HG02870 (cell line): ENCODE measurements around the gene KLRC1.
"Not testable (repeated sequence)": the region's sequence is repeated elsewhere in the genome, so short reads cannot be mapped to it uniquely, and the experiment has no call there.

Experiments used
- ATAC-seq: cut with Tn5 transposase; IDR thresholded peaks from one replicate; pipeline ENCODE4 v1.9.1; 2021; ENCODE audit warnings: mild to moderate bottlenecking, moderate library complexity; ENCODE audit not compliant: unreplicated experiment

KLRC1 gene

DNA sequence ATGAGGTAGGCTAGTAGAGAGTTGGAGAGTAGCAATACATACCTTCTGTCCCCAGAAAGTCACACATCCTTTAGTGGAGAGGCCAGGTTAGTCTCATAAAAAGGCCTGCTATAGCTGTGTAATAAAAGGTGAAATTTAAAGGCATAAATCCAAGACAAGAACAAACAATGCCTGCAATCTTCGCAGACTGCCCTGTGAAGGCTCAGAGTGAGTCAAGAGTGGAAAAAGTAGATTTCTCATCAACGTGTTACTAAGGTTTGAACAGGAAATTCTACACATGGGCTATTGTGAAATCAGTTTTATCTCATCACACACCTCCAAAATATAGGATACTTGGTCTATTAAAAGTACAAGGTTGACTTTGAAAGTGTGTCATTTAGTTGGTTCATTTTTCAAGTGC is at the start of gene KLRC1:
TSS of gene KLRC1 (minus strand) at position 222 of the 400 bp plus-strand sequence. CDS start 2,221 bp downstream, outside the sequence.
- ATAC-seq = no peak

GRCh38 chr12:10501030-10501429 is 47.9 kb upstream of the KLRC1 start:
- no peak for ATAC-seq

- ATAC-seq = no peak
These were observed 44.9 kb upstream of the KLRC1 start for GRCh38 chr12:10498042-10498441.

DNA sequence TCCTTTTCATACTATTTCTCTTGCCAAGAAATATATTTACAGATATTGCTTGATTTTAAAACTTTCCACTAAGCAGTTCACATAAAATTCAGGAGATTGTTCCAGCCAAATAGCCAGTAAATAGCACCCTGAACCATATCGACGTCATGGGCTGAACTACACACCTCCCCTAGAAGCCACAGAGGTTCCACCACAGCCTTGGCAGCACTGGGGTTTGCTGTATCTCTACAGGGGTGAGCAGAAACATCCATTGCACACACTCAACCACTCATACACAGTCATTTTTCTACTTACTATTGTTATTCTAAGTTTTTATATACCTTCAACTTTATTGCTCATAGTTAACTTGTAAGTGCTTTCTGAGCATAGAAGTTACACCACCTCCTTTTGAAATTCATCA is 44.4 kb upstream of the KLRC1 start:
- ATAC-seq = no peak

- ATAC-seq = no peak
These were observed 38.6 kb upstream of the KLRC1 start for GRCh38 chr12:10491766-10492165.

DNA sequence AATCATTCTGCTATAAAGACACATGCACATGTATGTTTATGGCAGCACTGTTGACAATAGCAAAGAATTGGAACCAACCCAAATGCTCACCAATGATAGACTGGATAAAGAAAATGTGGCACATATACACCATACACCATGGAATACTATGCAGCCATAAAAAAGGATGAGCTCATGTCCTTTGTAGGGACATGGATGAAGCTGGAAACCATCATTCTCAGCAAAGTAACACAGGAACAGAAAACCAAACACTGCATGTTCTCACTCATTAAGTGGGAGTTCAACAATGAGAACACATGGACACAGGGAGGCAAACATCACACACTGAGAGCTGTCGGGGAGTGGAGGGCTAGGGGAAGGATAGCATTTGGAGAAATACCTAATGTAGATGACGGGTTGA is 34.2 kb upstream of the KLRC1 start:
- ATAC-seq = not testable (repeated sequence)

- not testable (repeated sequence) for ATAC-seq
These were observed 28.7 kb upstream of the KLRC1 start for GRCh38 chr12:10481901-10482300.

- not testable (repeated sequence) for ATAC-seq
These were observed 19.6 kb upstream of the KLRC1 start for GRCh38 chr12:10472808-10473207.

DNA sequence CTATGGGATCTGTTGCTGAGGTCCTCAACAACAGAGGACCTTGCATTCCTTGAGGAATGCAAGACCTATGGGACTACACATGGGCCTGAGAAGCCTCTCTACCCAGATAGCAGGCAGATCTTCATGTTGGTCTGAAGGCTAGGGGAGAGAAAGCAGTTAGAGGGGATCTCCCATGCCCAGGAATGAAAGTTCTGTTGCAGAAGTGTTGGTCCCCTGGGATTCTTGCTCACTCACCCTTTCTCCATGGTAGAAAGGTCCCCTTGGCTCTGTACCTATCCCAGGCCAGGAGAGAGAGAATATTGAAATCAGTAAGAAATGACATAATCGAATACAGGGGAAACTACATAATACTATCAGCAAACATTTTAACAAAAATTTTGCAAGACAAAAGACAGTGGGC is 16.5 kb upstream of the KLRC1 start:
- ATAC-seq = no peak

GRCh38 chr12:10466311-10466710 is 13.1 kb upstream of the KLRC1 start:
- no peak for ATAC-seq

GRCh38 chr12:10457760-10458159 is 4.6 kb upstream of the KLRC1 start:
- ATAC-seq = no peak

DNA sequence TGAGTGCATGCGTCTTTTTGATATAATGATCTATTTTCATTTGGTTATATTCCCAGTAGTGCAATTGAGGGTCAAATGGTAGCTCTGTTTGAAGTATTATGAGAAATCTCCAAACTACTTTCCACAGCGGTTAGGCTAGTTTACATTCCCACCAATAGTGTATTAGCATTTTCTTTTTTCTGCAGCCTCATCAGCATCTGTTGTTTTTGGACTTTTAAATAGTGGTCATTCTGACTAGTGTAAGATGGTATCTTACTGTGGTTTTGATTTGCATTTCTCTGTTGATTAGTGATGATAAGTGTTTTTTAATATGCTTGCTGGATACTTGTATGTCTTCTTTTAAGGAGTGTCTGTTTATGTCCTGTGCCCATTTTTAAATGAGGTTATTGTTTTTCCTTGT is 3.7 kb upstream of the KLRC1 start:
- ATAC-seq = no peak

DNA sequence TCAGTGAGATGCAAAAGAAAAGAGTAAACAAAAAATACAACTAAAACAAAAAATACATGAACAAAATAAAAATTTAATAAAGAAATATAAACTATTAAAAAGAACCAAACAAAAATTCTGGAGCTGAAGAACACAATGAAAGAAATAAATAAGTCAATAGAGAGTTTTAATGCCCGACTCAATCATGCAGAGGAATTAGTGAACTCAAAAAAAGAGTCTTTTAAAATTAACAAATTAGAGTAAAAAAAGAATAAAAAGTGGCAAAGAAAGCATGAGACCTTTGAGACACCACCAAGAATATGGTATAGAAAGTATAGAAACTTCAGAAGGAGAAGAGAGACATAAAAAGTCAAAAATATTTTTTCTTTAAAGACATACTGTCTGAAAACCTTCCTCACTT is 2.6 kb upstream of the KLRC1 start:
- no peak for ATAC-seq

GRCh38 chr12:10454531-10454930 is 1.4 kb upstream of the KLRC1 start:
- ATAC-seq = no peak

DNA sequence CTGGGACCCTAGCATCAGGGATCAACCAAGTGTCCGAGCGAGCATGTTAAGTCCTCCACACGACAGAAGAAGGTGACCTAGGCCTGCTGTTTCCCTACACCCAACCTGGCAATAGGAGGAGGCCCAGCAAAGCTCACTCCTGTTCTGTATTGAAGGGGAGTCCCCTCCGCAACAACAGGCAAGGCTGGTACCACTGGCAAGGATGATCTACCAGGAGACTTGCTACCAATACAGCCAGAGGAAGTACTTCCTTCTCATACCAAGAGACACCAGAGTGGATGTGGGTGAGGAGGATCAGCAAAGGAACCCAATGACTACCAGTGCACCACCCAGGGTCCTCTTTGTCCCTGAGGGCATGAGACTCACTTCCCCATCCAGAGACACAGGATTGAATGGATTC is 4.9 kb downstream of the KLRC1 start:
- ATAC-seq = no peak

DNA sequence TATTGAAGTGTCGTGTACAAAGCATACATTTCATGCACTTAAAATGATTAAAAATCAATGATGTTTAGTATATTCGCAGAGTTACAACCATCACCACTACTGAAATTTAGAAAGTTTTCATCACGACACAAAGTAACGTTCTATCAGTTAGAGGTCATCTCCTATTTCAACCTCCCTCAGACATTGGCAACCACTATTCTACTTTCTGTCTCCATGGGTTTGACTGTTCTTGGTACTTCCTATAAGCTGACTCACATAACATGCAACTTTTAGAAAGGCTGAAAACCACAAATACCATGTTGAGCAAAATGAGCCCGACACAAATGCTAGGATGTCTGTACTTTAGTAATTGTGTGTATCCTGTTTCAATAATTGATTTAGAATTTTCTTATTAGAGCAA is 7.1 kb downstream of the KLRC1 start:
- ATAC-seq = not testable (repeated sequence)

- ATAC-seq = not testable (repeated sequence)
These were observed 12.0 kb downstream of the KLRC1 start for GRCh38 chr12:10441144-10441543.

DNA sequence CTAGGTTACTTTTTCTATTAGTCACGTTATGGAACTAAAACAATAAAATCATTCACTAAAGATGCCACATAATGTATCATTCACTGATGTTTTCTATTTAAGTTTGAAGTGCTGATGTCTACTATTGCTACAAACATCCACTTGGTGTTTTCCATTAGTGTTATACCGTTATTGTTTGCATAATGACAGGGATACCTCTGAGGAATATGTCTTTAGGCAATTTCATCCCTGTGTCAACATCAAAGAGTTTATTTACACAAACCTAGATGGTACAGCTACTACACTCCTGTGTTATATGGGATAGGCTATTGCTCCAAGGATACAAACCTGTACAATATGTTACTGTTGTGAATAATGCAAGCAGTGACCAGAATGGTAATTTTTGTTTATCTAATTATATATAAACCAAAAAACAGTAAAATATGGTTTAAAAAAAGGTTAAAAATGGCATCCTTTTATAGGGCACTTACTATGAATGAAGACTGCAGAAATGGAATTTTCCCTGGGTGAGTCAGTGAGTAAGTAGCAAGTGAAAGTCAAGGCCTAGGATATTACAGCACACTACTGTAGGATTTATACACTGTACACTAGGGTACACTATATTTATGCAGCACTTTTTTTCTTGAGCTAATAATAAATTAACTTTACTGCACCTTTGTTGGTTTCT is 13.4 kb downstream of the KLRC1 start:
- ATAC-seq = not testable (repeated sequence)

DNA sequence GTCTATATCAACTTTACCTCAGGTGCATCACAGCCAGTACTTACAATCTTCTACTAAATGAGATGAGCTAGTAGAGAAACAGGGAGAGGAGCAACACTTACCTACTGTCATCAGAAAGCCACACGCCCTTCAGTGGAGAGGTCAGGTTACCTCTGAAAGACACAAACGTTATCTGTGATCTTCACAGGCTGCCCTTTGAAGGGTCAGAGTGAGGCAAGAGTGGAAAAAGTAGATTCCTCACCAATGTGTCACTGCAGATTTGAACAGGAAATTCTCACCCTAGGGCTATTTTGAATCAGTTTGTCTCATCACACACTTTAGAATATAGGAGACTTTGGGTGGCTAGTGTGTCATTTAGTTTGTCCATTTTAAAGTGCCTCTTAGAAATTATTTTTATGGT is 15.6 kb downstream of the KLRC1 start:
- ATAC-seq = not testable (repeated sequence)

DNA sequence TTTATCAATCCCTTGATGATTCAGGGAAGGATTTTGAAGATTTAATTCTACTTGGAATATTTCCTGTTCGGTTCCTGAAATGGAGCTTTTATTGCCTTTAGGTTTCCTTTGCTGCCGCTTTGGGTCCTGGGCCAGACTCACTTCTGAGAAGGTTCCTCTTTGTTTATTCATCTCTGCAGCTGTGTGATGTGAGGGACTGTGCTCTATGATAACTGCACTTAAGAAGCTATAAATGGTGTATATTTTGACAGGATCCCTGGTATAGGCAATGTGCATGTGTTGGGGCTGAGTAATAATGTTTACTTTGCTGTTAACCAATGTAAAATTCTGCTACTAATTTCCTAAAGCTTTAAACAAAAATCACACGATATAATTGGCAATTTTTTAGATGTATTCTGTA is 17.4 kb downstream of the KLRC1 start, which contains the start of gene KLRC2:
TSS of gene KLRC2 (minus strand) at position 195 of the 400 bp plus-strand sequence. CDS start at position 171, 24 bp downstream.
- ATAC-seq = not testable (repeated sequence)

DNA sequence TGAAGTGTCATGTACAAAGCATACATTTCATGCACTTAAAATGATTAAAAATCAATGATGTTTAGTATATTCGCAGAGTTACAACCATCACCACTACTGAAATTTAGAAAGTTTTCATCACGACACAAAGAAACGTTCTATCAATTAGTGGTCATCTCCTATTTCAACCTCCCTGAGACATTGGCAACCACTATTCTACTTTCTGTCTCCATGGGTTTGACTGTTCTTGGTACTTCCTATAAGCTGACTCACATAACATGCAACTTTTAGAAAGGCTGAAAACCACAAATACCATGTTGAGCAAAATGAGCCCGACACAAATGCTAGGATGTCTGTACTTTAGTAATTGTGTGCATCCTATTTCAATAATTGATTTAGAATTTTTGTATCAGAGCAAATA is 22.6 kb downstream of the KLRC1 start:
- ATAC-seq = not testable (repeated sequence)

DNA sequence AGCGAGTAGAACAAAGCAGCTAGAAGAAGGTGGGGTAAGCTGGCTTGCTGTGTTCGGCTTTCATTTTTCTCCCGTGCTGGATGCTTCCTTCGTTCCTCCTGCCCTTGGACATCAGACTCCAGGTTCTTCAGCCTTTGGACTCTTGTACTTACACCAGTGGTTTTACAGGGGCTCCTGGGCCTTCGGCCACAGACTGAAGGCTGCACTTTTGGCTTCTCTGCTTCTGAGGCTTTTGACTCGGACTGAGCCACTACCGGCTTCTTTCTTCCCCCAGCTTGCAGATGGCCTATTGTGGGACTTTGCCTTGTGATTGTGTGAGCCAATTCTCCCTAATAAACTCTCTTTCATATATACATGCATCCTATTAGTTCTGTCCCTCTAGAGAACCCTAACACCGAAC is 27.2 kb downstream of the KLRC1 start:
- not testable (repeated sequence) for ATAC-seq
